Central memory CD8-positive, alpha-beta T cell (primary cell): ENCODE measurements around the gene UGP2.
"Not testable (repeated sequence)": the region's sequence is repeated elsewhere in the genome, so short reads cannot be mapped to it uniquely, and the experiment has no call there.

Source experiments
- ATAC-seq: fragments of 150-1000 bp; cut with Tn5 transposase; replicated peaks from 2 replicates; pipeline ENCODE4 v1.10.0; 2022; ENCODE audit warnings: mild to moderate bottlenecking, moderate FRiP score, moderate number of reproducible peaks; ENCODE audit not compliant: poor library complexity, severe bottlenecking; ENCODE audit errors: extremely low read depth
- DNase-seq, 2 donors: peaks; one replicate each; pipeline ENCODE4 v3.0.0; 2021; ENCODE audit warnings: low spot score in 2 of 2
- H3K27ac Mint-ChIP-seq: one replicate; pipeline ENCODE4 v1.8.0; 2022; ENCODE audit warnings: low read depth, mild to moderate bottlenecking, moderate library complexity, mixed read lengths
- H3K27me3 Mint-ChIP-seq: one replicate; pipeline ENCODE4 v1.8.0; 2022; ENCODE audit warnings: mixed read lengths
- H3K36me3 Mint-ChIP-seq: one replicate; pipeline ENCODE4 v1.8.0; 2022; ENCODE audit warnings: mild to moderate bottlenecking, moderate library complexity, mixed read lengths; ENCODE audit not compliant: insufficient read depth
- H3K4me1 Mint-ChIP-seq: one replicate; pipeline ENCODE4 v1.8.0; 2022; ENCODE audit warnings: mixed read lengths
- H3K4me3 Mint-ChIP-seq: one replicate; pipeline ENCODE4 v1.8.0; 2022; ENCODE audit warnings: mild to moderate bottlenecking, moderate library complexity, mixed read lengths
- H3K9me3 Mint-ChIP-seq: one replicate; pipeline ENCODE4 v1.8.0; 2022; ENCODE audit warnings: mixed read lengths

Gene UGP2

DNA sequence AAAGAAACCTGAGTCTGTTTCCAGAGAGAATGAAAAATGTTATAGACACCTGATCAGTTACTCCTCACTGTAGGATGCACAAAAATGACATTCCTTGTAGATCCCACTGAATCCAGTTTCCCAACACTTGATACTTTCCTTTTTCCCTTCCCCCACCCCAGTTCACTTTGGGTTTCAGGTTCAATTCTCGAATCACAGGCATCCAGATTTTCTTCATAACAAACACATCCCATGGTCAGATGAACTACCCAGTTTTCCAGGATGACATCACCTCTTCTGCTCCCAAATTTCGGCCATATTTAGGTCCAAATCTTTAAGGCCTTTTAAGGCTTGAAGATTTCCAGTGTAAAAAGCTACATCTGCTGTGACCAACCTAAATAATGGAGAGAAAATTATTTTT is 51.5 kb downstream of the UGP2 start:
- H3K27me3 Mint-ChIP-seq: no peaks in the 10 kb centered on the region
- no peaks in the 10 kb centered on the region for H3K9me3 Mint-ChIP-seq
- ATAC-seq (no peak), DNase-seq (no peak)
- H3K36me3 Mint-ChIP-seq: peaks cover 46% of the 10 kb centered on the region
- no peak overlapping the region for H3K4me3 Mint-ChIP-seq
- no peaks in the 10 kb centered on the region for H3K4me1 Mint-ChIP-seq
- no peak overlapping the region for H3K27ac Mint-ChIP-seq

DNA sequence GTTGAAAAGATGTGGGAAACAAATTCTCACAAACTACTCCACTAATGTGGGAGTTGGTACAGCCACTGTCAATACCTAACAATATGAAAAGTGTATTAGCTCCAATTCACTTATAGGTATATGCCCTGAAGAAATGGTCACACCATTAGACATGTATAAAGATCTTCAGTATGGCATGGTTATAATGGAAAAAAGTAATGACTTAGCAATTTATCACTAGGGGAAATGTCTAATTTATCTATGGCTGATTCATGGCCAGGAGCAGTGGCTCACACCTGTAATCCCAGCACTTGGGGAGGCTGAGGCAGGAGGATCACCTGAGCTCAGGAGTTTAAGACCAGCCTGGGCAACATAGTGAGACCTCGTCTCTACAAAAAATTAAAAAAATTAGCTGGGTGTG is 52.5 kb downstream of the UGP2 start:
- DNase-seq (no peak), ATAC-seq (no peak)
- H3K27ac Mint-ChIP-seq: no peak overlapping the region
- no peak overlapping the region for H3K4me3 Mint-ChIP-seq
- no peaks in the 10 kb centered on the region for H3K27me3 Mint-ChIP-seq
- no peaks in the 10 kb centered on the region for H3K9me3 Mint-ChIP-seq
- peaks cover 6% of the 10 kb centered on the region for H3K4me1 Mint-ChIP-seq
- H3K36me3 Mint-ChIP-seq: peaks cover 46% of the 10 kb centered on the region

DNA sequence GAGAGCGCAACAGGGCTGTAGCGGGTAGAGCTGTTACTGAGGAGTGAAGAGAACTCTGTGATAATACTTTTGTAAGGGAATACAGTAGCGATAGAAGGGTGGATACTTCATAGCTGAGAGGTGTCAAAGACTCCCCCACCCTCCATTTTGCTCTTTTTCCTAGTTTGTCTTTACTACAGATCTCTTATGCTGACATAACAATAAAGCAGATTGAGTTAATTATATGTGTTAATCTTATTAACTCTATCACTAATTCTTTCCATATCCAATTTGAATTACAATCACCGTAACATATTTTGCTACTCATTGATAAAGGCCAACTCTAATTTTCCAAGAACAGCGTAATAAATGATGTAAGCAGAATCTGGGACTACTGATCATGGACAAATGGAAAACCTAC is 57.1 kb downstream of the UGP2 start:
- ATAC-seq: no peak
- Mint-ChIP-seq H3K4me3 (no peak overlapping the region), H3K36me3 (peaks cover 22% of the 10 kb centered on the region), H3K27ac (no peak overlapping the region), H3K4me1 (peaks cover 6% of the 10 kb centered on the region), H3K27me3 (no peaks in the 10 kb centered on the region), H3K9me3 (peaks cover 6% of the 10 kb centered on the region)
- no peak for DNase-seq

DNA sequence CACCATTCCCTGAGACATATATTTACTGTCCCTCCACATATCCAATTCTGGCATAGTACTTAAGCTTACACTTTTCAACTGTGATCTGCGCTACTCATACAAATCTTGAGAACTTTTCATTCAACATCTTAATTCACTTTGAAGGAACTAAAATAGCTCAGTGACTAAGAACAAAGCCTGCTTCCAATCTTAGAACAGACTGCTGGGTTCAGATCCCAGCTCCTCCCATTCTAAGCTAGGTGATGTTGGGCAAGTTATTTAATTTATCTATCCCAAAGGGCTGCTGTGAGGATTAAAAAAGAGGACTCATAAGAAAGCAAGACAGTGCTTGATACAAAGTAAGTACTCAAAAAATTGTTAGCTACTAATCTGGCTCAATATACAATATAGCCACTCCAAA is 57.9 kb downstream of the UGP2 start:
- H3K27ac Mint-ChIP-seq: no peak overlapping the region
- H3K4me1 Mint-ChIP-seq: peaks cover 6% of the 10 kb centered on the region
- H3K4me3 Mint-ChIP-seq: no peak overlapping the region
- DNase-seq (no peak), ATAC-seq (no peak)
- no peaks in the 10 kb centered on the region for H3K27me3 Mint-ChIP-seq
- peaks cover 24% of the 10 kb centered on the region for H3K36me3 Mint-ChIP-seq
- H3K9me3 Mint-ChIP-seq: peaks cover 6% of the 10 kb centered on the region

DNA sequence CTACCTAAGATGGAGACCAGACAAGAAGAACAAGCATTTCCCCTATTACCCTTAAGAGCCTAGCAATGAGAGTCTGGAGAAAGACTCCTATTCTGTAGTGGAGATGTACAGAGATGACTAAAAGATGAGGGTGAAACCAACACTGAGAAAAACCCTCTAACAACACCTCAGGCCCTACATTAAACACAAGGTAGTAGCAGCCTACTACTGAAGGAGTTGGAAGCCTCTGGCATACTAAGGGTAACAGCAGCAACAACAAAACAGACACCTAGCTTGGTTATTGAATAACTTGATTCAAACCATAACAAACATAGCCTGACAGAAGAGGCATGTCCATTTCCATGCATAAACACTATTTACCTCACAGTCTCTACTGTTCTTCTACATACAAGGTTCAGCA is 60.5 kb downstream of the UGP2 start:
- Mint-ChIP-seq H3K27ac (no peak overlapping the region), H3K4me1 (peaks cover 6% of the 10 kb centered on the region), H3K36me3 (peaks cover 18% of the 10 kb centered on the region), H3K4me3 (no peak overlapping the region), H3K9me3 (peaks cover 6% of the 10 kb centered on the region), H3K27me3 (no peaks in the 10 kb centered on the region)
- no peak for ATAC-seq
- no peak for DNase-seq

DNA sequence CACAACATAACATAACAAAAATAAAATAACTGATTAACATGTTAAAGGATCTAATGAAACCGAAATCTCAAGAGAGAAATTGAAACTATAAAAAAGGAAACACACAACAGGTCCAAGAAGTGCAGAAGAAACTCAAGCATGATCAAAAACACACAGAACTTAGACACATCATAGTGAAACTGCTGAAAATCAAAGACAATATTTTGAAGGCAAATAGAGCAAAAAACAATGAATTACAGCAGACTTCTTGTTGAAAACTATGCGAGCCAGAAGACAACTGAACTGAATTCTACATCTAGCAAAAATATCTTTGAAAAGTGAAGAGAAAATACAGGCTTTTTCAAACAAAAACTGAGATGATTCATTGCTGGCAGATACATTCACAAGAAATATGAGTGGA is 61.3 kb downstream of the UGP2 start:
- no peak overlapping the region for H3K27ac Mint-ChIP-seq
- DNase-seq (no peak), ATAC-seq (no peak)
- peaks cover 17% of the 10 kb centered on the region for H3K36me3 Mint-ChIP-seq
- no peaks in the 10 kb centered on the region for H3K27me3 Mint-ChIP-seq
- H3K4me1 Mint-ChIP-seq: peaks cover 6% of the 10 kb centered on the region
- H3K4me3 Mint-ChIP-seq: no peak overlapping the region
- H3K9me3 Mint-ChIP-seq: peaks cover 6% of the 10 kb centered on the region

DNA sequence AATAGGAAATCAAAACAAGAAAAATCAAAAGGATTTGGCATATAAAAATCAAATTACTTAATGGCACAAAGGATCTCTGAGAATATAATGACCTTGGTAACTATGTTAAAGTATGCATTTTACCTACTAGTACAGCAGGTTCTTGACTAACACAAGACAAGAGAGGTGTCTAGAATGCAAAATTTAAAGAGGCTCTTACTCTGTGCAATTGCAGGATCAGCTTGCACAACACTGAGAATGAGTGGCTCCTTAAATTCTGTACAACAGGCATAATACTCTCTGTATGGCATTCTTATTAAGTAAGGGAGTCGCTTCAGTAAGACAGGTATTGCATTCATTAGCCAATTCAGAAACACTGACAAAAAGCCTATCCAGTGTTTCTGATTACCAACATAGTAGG is 72.6 kb downstream of the UGP2 start:
- Mint-ChIP-seq H3K36me3 (peaks cover 31% of the 10 kb centered on the region), H3K27ac (no peak overlapping the region), H3K27me3 (no peaks in the 10 kb centered on the region), H3K4me3 (no peak overlapping the region), H3K4me1 (no peaks in the 10 kb centered on the region), H3K9me3 (no peaks in the 10 kb centered on the region)
- ATAC-seq: no peak
- DNase-seq: no peak

DNA sequence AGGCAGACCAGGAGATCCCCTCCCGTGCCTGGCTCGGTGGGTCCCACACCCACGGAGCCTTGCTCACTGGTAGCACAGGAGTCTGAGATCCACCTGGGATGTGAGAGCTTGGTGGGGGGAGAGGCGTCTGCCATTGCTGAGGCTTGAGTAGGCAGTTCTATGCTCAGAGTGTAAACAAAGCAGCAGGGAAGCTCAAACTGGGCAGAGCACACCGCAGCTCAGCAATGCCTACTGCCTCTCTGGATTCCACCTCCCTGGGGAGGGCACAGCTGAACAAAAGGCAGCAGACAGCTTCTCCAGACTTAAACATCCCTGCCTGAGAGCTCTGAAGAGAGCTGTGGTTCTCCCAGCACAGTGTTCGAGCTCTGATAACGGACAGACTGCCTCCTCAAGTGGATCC is 85.1 kb downstream of the UGP2 start:
- H3K4me3 Mint-ChIP-seq: no peak overlapping the region
- H3K4me1 Mint-ChIP-seq: peaks cover 36% of the 10 kb centered on the region
- DNase-seq (no peak), ATAC-seq (no peak)
- H3K27me3 Mint-ChIP-seq: no peaks in the 10 kb centered on the region
- H3K36me3 Mint-ChIP-seq: peaks cover 21% of the 10 kb centered on the region
- H3K9me3 Mint-ChIP-seq: no peaks in the 10 kb centered on the region
- no peak overlapping the region for H3K27ac Mint-ChIP-seq

DNA sequence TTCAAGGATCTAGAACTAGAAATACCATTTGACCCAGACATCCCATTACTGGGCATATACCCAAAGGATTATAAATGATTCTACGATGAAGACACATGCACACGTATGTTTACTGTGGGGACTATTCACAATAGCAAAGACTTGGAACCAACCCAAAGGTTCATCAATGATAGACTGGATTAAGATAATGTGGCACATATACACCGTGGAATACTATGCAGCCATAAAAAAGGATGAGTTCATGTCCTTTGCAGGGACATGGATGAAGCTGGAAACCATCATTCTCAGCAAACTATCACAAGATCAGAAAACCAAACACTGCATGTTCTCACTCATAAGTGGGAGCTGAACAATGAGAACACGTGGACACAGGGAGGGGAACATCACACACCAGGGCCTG is 90.4 kb downstream of the UGP2 start:
- Mint-ChIP-seq H3K36me3 (peaks cover 24% of the 10 kb centered on the region), H3K4me1 (peaks cover 27% of the 10 kb centered on the region)
- not testable (repeated sequence) for H3K4me3 Mint-ChIP-seq, H3K9me3 Mint-ChIP-seq, H3K27me3 Mint-ChIP-seq, ATAC-seq, H3K27ac Mint-ChIP-seq, DNase-seq
